IMR-90 (cell line): ENCODE results near the gene CGN. TPM values are rescaled to one million over a fixed set of nuclear protein-coding genes. Genes with fewer than 3 reads are reported as not detected.

Experiments used
- ATAC-seq: fragments of 200-7000 bp; cut with Tn5 transposase; 2 replicates; pipeline ENCODE4 v1.9.1; 2020; ENCODE audit warnings: low read depth, mild to moderate bottlenecking, moderate library complexity
- BruUV-seq: library from RNA; stranded (reverse); fragments of 400-500 nt; replicated peaks from 2 replicates; lab custom pipeline; 2021; lab: Mats Ljungman, UMichigan
- CTCF ChIA-PET: fragments of 300-600 bp; formaldehyde crosslinking; extraction: SDS; loops from one replicate; lab custom pipeline; 2021; ENCODE audit warnings: antibody characterized with exemption; lab: Yijun Ruan, JAX
- POLR2A ChIA-PET: fragments of 300-600 bp; sonication (Branson Sonifier 250); formaldehyde crosslinking; loops from one replicate; lab custom pipeline; 2022; ENCODE audit warnings: antibody characterized with exemption; ENCODE audit not compliant: unreplicated experiment; lab: Charles Lee
- DNase-seq: peaks from one replicate; pipeline ENCODE4 v3.0.0; 2013
- H2AFZ ChIP-seq: replicated peaks from 2 replicates; pipeline ENCODE3; 2013; ENCODE audit warnings: low read length, mild to moderate bottlenecking; ENCODE audit not compliant: poor library complexity
- H2AK5ac ChIP-seq: 2 replicates; pipeline ENCODE4 v1.6.1; 2013; ENCODE audit warnings: low read depth, low read length, inconsistent platforms
- H2AK9ac ChIP-seq: replicated peaks from 2 replicates; pipeline ENCODE3; 2013; ENCODE audit warnings: mild to moderate bottlenecking, low read depth, low read length, moderate library complexity; ENCODE audit not compliant: poor library complexity
- H2BK120ac ChIP-seq: 2 replicates; pipeline ENCODE4 v1.6.1; 2013; ENCODE audit warnings: low read depth, low read length, inconsistent platforms
- H2BK15ac ChIP-seq: 3 replicates; pipeline ENCODE4 v1.6.1; 2013; ENCODE audit warnings: low read depth, low read length, inconsistent platforms
- H2BK20ac ChIP-seq: 2 replicates; pipeline ENCODE4 v1.6.1; 2013; ENCODE audit warnings: low read depth, mild to moderate bottlenecking, inconsistent platforms, low read length, moderate library complexity
- H2BK5ac ChIP-seq: 2 replicates; pipeline ENCODE4 v1.6.1; 2013; ENCODE audit warnings: mild to moderate bottlenecking, low read depth, low read length, inconsistent platforms; ENCODE audit not compliant: poor library complexity, severe bottlenecking
- H3K14ac ChIP-seq: replicated peaks from 2 replicates; pipeline ENCODE4 v1.6.1; 2013; ENCODE audit warnings: low read depth, low read length, inconsistent platforms
- H3K18ac ChIP-seq: 2 replicates; pipeline ENCODE4 v1.6.1; 2013; ENCODE audit warnings: low read depth, low read length, control low read depth
- H3K23ac ChIP-seq: 2 replicates; pipeline ENCODE4 v1.6.1; 2013; ENCODE audit warnings: low read depth, low read length, inconsistent platforms
- H3K27ac ChIP-seq: 2 replicates; pipeline ENCODE4 v1.5.1; 2013; ENCODE audit warnings: mild to moderate bottlenecking, control low read depth, low read length; ENCODE audit not compliant: insufficient read depth
- H3K27me3 ChIP-seq: 2 replicates; pipeline ENCODE4 v1.6.1; 2013; ENCODE audit warnings: low read length; ENCODE audit not compliant: control insufficient read depth, insufficient read depth
- H3K36me3 ChIP-seq: 2 replicates; pipeline ENCODE4 v1.6.1; 2013; ENCODE audit warnings: low read length, mixed read lengths; ENCODE audit not compliant: control insufficient read depth, insufficient read depth
- H3K4ac ChIP-seq: 2 replicates; pipeline ENCODE4 v1.6.1; 2013; ENCODE audit warnings: low read depth, low read length, inconsistent platforms
- H3K4me1 ChIP-seq: 2 replicates; pipeline ENCODE4 v1.6.1; 2013; ENCODE audit warnings: low read length, mixed read lengths; ENCODE audit not compliant: control insufficient read depth, insufficient read depth
- H3K4me2 ChIP-seq: 2 replicates; pipeline ENCODE4 v1.6.1; 2013; ENCODE audit warnings: low read depth, mild to moderate bottlenecking, control low read depth, low read length, moderate library complexity
- H3K4me3 ChIP-seq: 2 replicates; pipeline ENCODE4 v1.5.1; 2013; ENCODE audit warnings: low read depth, mild to moderate bottlenecking, control low read depth, low read length, moderate library complexity; ENCODE audit not compliant: insufficient read depth
- H3K56ac ChIP-seq: 2 replicates; pipeline ENCODE4 v1.6.1; 2013; ENCODE audit warnings: low read length, inconsistent platforms; ENCODE audit not compliant: insufficient read depth; ENCODE audit errors: extremely low read depth
- H3K79me1 ChIP-seq, 2 experiments: 2 replicates each; pipeline ENCODE4 v1.6.1; 2013; ENCODE audit warnings: low read length in 2 of 2, inconsistent platforms in 1 of 2, low read depth in 1 of 2
- H3K9ac ChIP-seq: 2 replicates; pipeline ENCODE4 v1.6.1; 2013; ENCODE audit warnings: low read depth, low read length, control low read depth
- H3K9me1 ChIP-seq: 2 replicates; pipeline ENCODE4 v1.6.1; 2013; ENCODE audit warnings: low read length, inconsistent platforms; ENCODE audit not compliant: insufficient read depth
- H3K9me3 ChIP-seq: 2 replicates; pipeline ENCODE4 v1.6.1; 2013; ENCODE audit warnings: low read length; ENCODE audit not compliant: control insufficient read depth, insufficient read depth
- H4K20me1 ChIP-seq: 2 replicates; pipeline ENCODE4 v1.6.1; 2013; ENCODE audit warnings: low read length, inconsistent platforms; ENCODE audit not compliant: insufficient read depth
- H4K5ac ChIP-seq: 2 replicates; pipeline ENCODE4 v1.6.1; 2013; ENCODE audit warnings: mild to moderate bottlenecking, low read depth, low read length, control low read depth
- H4K8ac ChIP-seq, 2 experiments: 2 replicates each; pipeline ENCODE4 v1.6.1; 2013; ENCODE audit warnings: low read depth in 2 of 2, low read length in 2 of 2, control low read depth in 1 of 2, inconsistent platforms in 1 of 2
- H4K91ac ChIP-seq: 2 replicates; pipeline ENCODE4 v1.6.1; 2013; ENCODE audit warnings: low read depth, low read length, inconsistent platforms; ENCODE audit not compliant: insufficient read depth
- CHD1 ChIP-seq: IDR thresholded peaks from 2 replicates; pipeline ENCODE4 v1.6.1; 2012; ENCODE audit warnings: low read depth, low read length, improper control_type of control experiment
- CTCF ChIP-seq: conservative IDR thresholded peaks from 2 replicates; pipeline ENCODE4 v1.5.1; 2012; ENCODE audit warnings: mild to moderate bottlenecking, low read depth, low read length, improper control_type of control experiment
- WGBS, 2 experiments: methylation state at CpG; one replicate each; pipeline versions ENCODE4 v1.1.5 to v1.1.7; 2013; ENCODE audit warnings: missing lambda C conversion rate in 2 of 2; ENCODE audit not compliant: insufficient read length in 1 of 2; ENCODE audit errors: extremely low coverage in 2 of 2; 5-methylcytosine and 5-hydroxymethylcytosine counted together
- dilution Hi-C: fragments of 300-500 bp; cut with HindIII; formaldehyde crosslinking; loops from one replicate; pipeline ENCODE4 v1.14.3; 2018; ENCODE audit warnings: low sequenced_read_pairs; ENCODE audit not compliant: unreplicated experiment
- in situ Hi-C: fragments of 300-500 bp; cut with MboI; formaldehyde crosslinking; loops from 3 replicates; pipeline ENCODE4 v1.14.3; 2019; ENCODE audit warnings: low sequenced_read_pairs, inconsistent platforms, mixed read lengths
- intact Hi-C: fragments of 100-400 bp; cut with micrococcal nuclease; formaldehyde crosslinking; loops from 2 replicates; pipeline ENCODE4 v1.10.0; 2022
- polyA plus RNA-seq, 3 experiments: library from polyadenylated mRNA; depleted of rRNA; stranded (reverse); fragments of >200 nt; gene quantifications; 2 replicates each; pipeline ENCODE4 v1.2.3, GENCODE V29; 2012; ENCODE audit warnings: low replicate concordance in 1 of 3
- total RNA-seq: library from RNA; depleted of rRNA; stranded (reverse); fragments of >200 nt; gene quantifications from 2 replicates; pipeline ENCODE4 v1.2.3, GENCODE V29; 2012

CGN gene
- total and polyA plus RNA-seq, 2 of the 4 experiments (the other 2 are of a cell fraction): 0.34 to 0.36 TPM

- peaks cover 41% of the 10 kb centered on the region for H3K36me3 ChIP-seq
- no CpG with 5 or more reads among the region's 1 CpG for WGBS, 2 experiments
- intact Hi-C loops: no loop called here
- TF ChIP-seq CHD1 (no peak), CTCF (no peak)
- no peaks in the 10 kb centered on the region; the same call in 1 of the 2 replicates for H4K20me1 ChIP-seq
- ChIA-PET POLR2A (no interaction called here), CTCF (no interaction called here)
- no peak overlapping the region for H2BK20ac ChIP-seq
- H3K4ac ChIP-seq: no peak overlapping the region
- dilution Hi-C loops: no loop called here
- no peak overlapping the region for H2AK9ac ChIP-seq
- H3K4me1 ChIP-seq: peaks cover 3% of the 10 kb centered on the region
- no peak overlapping the region for H3K56ac ChIP-seq
- H3K14ac ChIP-seq: no peak overlapping the region
- H3K9ac ChIP-seq: no peak overlapping the region
- no peak overlapping the region for H2BK15ac ChIP-seq
- ATAC-seq: no peak
- H3K79me1 ChIP-seq: peaks cover 0 to 25% of the 10 kb centered on the region in 2 experiments; a peak in 2 of 4 replicates
- no peak overlapping the region for H3K4me2 ChIP-seq
- no peak overlapping the region for H2BK120ac ChIP-seq
- H3K9me1 ChIP-seq: peaks cover 15% of the 10 kb centered on the region
- no peak overlapping the region for H2AFZ ChIP-seq
- no peak overlapping the region for H3K23ac ChIP-seq
- no peak overlapping the region for H4K91ac ChIP-seq
- H3K27ac ChIP-seq: no peak overlapping the region
- H3K9me3 ChIP-seq: no peaks in the 10 kb centered on the region
- no peak overlapping the region for H3K18ac ChIP-seq
- DNase-seq: no peak
- no peak overlapping the region for H4K5ac ChIP-seq
- no peak overlapping the region for H4K8ac ChIP-seq
- no peak overlapping the region for H2BK5ac ChIP-seq
- no peaks in the 10 kb centered on the region for H3K27me3 ChIP-seq
- H2AK5ac ChIP-seq: no peak overlapping the region
- in situ Hi-C loops: no loop called here
- BruUV-seq: no TSS peak
- no peak overlapping the region for H3K4me3 ChIP-seq
Measured at GRCh38 chr1:151570819-151571218, 59.6 kb downstream of the CGN start.
